Fibroblast of lung (primary cell): ENCODE data around the gene RENBP.

ENCODE experiments used
- EZH2 ChIP-seq: IDR thresholded peaks from 2 replicates; pipeline ENCODE4 v1.5.1; 2012; ENCODE audit warnings: low read length, control low read depth, mild to moderate bottlenecking; ENCODE audit errors: missing control alignments
- TF ChIP-seq, protein P1 (sequence below), 2 donors: IDR thresholded peaks in 1 of 2; conservative IDR thresholded peaks in 1 of 2; 1 replicate in 1 of 2; 2 replicates in 1 of 2; pipeline ENCODE4 v1.5.1; 2011 to 2012; ENCODE audit warnings: low read length in 2 of 2, control low read depth in 1 of 2, inconsistent platforms in 1 of 2, low read depth in 1 of 2, mild to moderate bottlenecking in 1 of 2

DNA sequence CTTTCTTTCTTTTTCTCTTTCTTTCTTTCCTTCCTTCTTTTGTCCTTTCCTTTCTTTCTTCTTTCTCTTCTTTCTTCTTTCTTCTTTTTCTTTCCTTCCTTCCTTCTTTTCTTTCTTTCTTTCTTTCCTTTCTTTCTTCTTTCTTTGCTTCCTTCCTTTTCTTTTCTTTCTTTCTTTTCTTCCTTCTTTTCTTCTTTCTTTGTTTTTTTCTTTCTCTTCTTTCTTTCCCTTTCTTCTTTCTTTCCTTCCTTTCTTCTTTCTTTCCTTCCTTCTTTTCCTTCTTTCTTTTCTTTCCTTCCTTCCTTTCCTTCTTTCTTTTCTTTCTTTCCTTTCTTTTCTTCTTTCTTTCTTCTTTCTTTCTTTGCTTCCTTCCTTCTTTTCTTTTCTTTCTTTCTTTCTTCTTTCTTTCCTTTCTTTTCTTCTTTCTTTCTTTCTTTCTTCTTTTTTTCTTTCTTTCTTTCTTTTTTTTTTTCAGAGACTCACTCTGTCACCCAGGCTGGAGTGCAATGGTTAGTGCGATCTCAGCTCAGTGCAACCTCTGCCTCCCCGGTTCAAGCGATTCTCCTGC, 46.7 kb upstream of the RENBP start:
- TF ChIP-seq, protein P1, sequence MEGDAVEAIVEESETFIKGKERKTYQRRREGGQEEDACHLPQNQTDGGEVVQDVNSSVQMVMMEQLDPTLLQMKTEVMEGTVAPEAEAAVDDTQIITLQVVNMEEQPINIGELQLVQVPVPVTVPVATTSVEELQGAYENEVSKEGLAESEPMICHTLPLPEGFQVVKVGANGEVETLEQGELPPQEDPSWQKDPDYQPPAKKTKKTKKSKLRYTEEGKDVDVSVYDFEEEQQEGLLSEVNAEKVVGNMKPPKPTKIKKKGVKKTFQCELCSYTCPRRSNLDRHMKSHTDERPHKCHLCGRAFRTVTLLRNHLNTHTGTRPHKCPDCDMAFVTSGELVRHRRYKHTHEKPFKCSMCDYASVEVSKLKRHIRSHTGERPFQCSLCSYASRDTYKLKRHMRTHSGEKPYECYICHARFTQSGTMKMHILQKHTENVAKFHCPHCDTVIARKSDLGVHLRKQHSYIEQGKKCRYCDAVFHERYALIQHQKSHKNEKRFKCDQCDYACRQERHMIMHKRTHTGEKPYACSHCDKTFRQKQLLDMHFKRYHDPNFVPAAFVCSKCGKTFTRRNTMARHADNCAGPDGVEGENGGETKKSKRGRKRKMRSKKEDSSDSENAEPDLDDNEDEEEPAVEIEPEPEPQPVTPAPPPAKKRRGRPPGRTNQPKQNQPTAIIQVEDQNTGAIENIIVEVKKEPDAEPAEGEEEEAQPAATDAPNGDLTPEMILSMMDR (conservative IDR thresholded peaks at IDR 0.05 in 1 of 2, IDR thresholded peaks at IDR 0.05 in 1 of 2; ENCODE audit: low read depth in 1 of 2, low read length in 2 of 2): no peak
- no peak for TF ChIP-seq EZH2
